ENCODE results near the gene EQTN. TPM values are rescaled to one million over a fixed set of nuclear protein-coding genes. Genes with fewer than 3 reads are reported as not detected.
A peak's percentile ranks its signal among the peaks of the same experiment; 100 is the strongest.

The EQTN gene
- total RNA-seq, 2 donors from 2014 or later = not detected

- peaks cover 6% of the 10 kb centered on the region for H3K4me1 Mint-ChIP-seq
- no peak overlapping the region for H3K4me3 Mint-ChIP-seq
- no peaks in the 10 kb centered on the region for H3K36me3 ChIP-seq (ENCODE audit: control insufficient read depth, insufficient read depth, low read length)
- no peak for DNase-seq
- H3K9me3 Mint-ChIP-seq = peaks cover 3% of the 10 kb centered on the region
- H3K27ac ChIP-seq (ENCODE audit: low read depth, low read length) = no peak overlapping the region
- H3K27me3 Mint-ChIP-seq (ENCODE audit: insufficient read depth) = peaks cover 2% of the 10 kb centered on the region
- H3K4me1 ChIP-seq (ENCODE audit: control insufficient read depth, insufficient read depth, low read length) = no peaks in the 10 kb centered on the region
- H3K36me3 Mint-ChIP-seq (ENCODE audit: low read depth) = no peaks in the 10 kb centered on the region
- H3K27ac Mint-ChIP-seq = no peak overlapping the region
- H3K9me3 ChIP-seq (ENCODE audit: control insufficient read depth, low read length) = no peaks in the 10 kb centered on the region
- TF ChIP-seq, protein P1, sequence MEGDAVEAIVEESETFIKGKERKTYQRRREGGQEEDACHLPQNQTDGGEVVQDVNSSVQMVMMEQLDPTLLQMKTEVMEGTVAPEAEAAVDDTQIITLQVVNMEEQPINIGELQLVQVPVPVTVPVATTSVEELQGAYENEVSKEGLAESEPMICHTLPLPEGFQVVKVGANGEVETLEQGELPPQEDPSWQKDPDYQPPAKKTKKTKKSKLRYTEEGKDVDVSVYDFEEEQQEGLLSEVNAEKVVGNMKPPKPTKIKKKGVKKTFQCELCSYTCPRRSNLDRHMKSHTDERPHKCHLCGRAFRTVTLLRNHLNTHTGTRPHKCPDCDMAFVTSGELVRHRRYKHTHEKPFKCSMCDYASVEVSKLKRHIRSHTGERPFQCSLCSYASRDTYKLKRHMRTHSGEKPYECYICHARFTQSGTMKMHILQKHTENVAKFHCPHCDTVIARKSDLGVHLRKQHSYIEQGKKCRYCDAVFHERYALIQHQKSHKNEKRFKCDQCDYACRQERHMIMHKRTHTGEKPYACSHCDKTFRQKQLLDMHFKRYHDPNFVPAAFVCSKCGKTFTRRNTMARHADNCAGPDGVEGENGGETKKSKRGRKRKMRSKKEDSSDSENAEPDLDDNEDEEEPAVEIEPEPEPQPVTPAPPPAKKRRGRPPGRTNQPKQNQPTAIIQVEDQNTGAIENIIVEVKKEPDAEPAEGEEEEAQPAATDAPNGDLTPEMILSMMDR (conservative IDR thresholded peaks at IDR 0.05) = peak; percentile 44
- 90 to 92% methylated on average over 9 to 10 of the region's 10 CpGs for WGBS, 2 experiments (ENCODE audit: insufficient coverage in 1 of 2, insufficient read length in 1 of 2)
- H3K4me3 ChIP-seq (ENCODE audit: low read length) = no peak overlapping the region
- H3K9ac ChIP-seq (ENCODE audit: extremely low read depth, low read length, poor library complexity, severe bottlenecking) = no peak overlapping the region
- no peaks in the 10 kb centered on the region for H3K27me3 ChIP-seq (ENCODE audit: control insufficient read depth, insufficient read depth, low read length, poor library complexity, severe bottlenecking)
Measured at GRCh38 chr9:27336829-27337228, 39.9 kb upstream of the EQTN start.

- Histone ChIP-seq H3K27me3 (ENCODE audit: control insufficient read depth, insufficient read depth, low read length, poor library complexity, severe bottlenecking) (no peaks in the 10 kb centered on the region), H3K36me3 (ENCODE audit: control insufficient read depth, insufficient read depth, low read length) (no peaks in the 10 kb centered on the region), H3K9me3 (ENCODE audit: control insufficient read depth, low read length) (no peaks in the 10 kb centered on the region), H3K4me1 (ENCODE audit: control insufficient read depth, insufficient read depth, low read length) (no peaks in the 10 kb centered on the region), H3K27ac (ENCODE audit: low read depth, low read length) (no peak overlapping the region), H3K4me3 (ENCODE audit: low read length) (no peak overlapping the region), H3K9ac (ENCODE audit: extremely low read depth, low read length, poor library complexity, severe bottlenecking) (no peak overlapping the region)
- Mint-ChIP-seq H3K9me3 (no peaks in the 10 kb centered on the region), H3K36me3 (ENCODE audit: low read depth) (no peaks in the 10 kb centered on the region), H3K27me3 (ENCODE audit: insufficient read depth) (peaks cover 2% of the 10 kb centered on the region), H3K4me3 (no peak overlapping the region), H3K27ac (no peak overlapping the region), H3K4me1 (peaks cover 6% of the 10 kb centered on the region)
- no peak for DNase-seq
- 80 to 94% methylated on average over 1 of the region's 1 CpG for WGBS, 2 experiments (ENCODE audit: insufficient coverage in 1 of 2, insufficient read length in 1 of 2)
- TF ChIP-seq, protein P1 (conservative IDR thresholded peaks at IDR 0.05) = no peak
Measured at GRCh38 chr9:27336126-27336525, 39.2 kb upstream of the EQTN start.

GRCh38 chr9:27335075-27335474 lies 38.1 kb upstream of the EQTN start:
- Histone ChIP-seq H3K27ac (ENCODE audit: low read depth, low read length) (no peak overlapping the region), H3K9me3 (ENCODE audit: control insufficient read depth, low read length) (no peaks in the 10 kb centered on the region), H3K4me3 (ENCODE audit: low read length) (no peak overlapping the region), H3K4me1 (ENCODE audit: control insufficient read depth, insufficient read depth, low read length) (no peaks in the 10 kb centered on the region), H3K9ac (ENCODE audit: extremely low read depth, low read length, poor library complexity, severe bottlenecking) (no peak overlapping the region), H3K27me3 (ENCODE audit: control insufficient read depth, insufficient read depth, low read length, poor library complexity, severe bottlenecking) (no peaks in the 10 kb centered on the region), H3K36me3 (ENCODE audit: control insufficient read depth, insufficient read depth, low read length) (no peaks in the 10 kb centered on the region)
- Mint-ChIP-seq H3K9me3 (no peaks in the 10 kb centered on the region), H3K27ac (no peak overlapping the region), H3K4me1 (peaks cover 6% of the 10 kb centered on the region), H3K27me3 (ENCODE audit: insufficient read depth) (peaks cover 2% of the 10 kb centered on the region), H3K36me3 (ENCODE audit: low read depth) (no peaks in the 10 kb centered on the region), H3K4me3 (no peak overlapping the region)
- WGBS, 2 experiments (ENCODE audit: insufficient coverage in 1 of 2, insufficient read length in 1 of 2) = 93 to 96% methylated on average over 5 to 6 of the region's 6 CpGs
- no peak for DNase-seq
- TF ChIP-seq, protein P1 (conservative IDR thresholded peaks at IDR 0.05) = no peak

Measured in endodermal cell (in vitro differentiated cells).